HG03432 (cell line): ENCODE results near the gene PTPRN2.
"Not testable (repeated sequence)": the region's sequence is repeated elsewhere in the genome, so short reads cannot be mapped to it uniquely, and the experiment has no call there.

Experiments
- ATAC-seq: cut with Tn5 transposase; IDR thresholded peaks from one replicate; pipeline ENCODE4 v1.9.1; 2021; ENCODE audit warnings: mild to moderate bottlenecking, moderate library complexity; ENCODE audit not compliant: unreplicated experiment

Gene PTPRN2

DNA sequence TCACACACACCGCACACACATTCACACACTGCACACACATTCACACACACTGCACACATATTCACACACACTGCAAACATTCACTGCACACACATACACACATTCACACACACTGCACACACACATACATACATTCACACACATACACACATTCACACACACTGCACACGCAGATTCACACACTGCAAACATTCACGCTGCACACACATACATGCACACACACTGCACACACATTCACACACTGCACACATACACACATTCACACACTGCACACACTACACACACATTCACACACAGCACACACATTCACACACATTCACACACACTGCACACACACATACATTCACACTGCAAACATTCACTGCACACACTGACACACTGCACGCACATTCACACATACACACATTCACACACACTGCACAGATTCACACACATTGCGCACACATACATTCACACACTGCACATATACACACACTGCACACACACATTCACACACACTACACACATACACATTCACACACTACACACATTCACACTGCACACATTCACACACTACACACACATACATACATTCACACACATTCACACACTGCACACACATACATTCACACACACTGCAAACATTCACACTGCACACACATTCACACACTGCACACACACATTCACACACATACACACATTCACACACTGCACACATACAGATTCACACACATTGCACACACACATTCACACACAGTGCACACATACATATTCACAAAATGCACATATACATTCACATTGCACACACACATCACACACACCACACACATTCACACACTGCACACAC is 325.1 kb downstream of the PTPRN2 start:
- ATAC-seq, result no peak

- no peak for ATAC-seq
Measured at GRCh38 chr7:158261362-158262235, 326.0 kb downstream of the PTPRN2 start.

- ATAC-seq, result no peak
Measured at GRCh38 chr7:158260567-158261361, 326.9 kb downstream of the PTPRN2 start.

- ATAC-seq, result no peak
Measured at GRCh38 chr7:158259671-158260418, 327.8 kb downstream of the PTPRN2 start.

GRCh38 chr7:158259141-158259540 is 328.5 kb downstream of the PTPRN2 start:
- no peak for ATAC-seq

DNA sequence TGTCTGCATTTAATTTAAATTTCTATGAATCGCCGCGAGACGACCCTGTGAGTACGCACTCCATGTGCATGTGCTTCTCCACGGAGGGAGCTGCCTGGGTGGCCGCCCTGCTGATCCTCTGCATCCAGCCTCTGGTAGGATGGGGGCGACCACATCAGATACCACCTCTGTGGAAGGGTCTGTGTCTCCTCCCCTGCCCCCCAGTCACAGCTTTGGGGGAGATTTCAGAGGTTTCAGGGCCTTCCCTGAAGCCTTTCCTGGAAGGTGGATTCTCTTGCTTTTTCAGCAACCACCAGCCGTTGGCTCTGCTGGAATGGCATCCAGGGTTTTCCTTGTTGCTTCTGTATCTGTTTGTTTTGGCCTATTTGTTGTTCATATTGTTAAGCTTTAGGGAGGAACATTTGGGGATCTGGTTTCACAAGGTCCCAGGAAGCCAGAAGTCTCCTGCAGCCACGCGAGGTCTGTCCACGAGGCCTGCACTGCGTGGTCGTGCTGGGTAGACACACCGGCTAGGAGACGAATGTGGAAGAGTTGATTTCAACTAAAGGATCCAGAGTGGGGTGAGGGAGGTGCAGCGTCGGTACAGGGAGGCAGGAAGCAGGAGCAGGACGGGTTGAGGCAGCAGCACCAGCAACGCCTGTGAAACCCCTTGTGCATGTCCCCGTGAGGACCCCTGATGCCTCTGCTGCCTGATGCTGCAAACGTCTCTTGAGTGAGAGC is 329.1 kb downstream of the PTPRN2 start:
- ATAC-seq, result no peak

DNA sequence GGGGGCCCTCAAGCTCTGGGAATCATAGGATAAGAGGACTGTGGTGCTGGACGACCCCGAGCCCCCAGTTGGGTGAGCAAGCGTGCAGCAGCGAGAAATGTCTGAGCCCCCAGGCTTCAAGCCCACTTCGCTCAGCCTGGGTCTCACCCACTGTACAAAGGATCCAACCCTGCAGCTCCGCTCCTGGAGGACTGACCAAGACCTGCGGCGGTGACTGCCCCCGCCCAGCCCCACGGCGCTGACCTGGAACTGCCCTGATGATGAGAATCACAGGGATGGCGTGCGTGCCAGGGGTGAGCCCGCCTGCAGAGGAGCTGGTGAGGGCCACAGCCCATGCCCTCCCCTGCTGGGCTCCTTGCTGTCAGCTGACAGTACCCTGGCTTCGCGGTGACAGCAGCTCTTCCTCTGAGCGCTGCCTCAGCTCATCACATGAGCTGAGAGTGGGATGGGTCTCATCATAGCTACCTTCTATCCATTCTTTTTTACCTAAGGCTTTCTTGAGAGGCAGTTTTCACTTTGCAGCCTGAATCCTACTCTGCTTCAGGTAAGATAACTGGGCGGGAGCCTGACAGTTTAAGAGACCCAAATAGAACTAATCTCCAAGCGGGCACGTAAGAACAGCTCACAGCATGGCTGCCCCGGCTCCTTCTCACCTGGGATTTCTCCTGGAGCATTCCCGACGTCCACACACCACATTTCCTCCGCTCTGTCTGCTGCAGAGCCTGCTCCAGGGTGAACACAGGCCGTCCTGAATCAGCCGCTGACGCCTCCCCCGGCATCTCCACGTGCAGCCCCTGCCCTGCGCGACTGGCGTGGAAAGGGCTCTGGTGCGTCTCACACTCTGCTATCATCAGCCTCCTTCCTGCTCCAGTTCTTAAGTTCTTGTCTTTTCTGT is 329.9 kb downstream of the PTPRN2 start:
- no peak for ATAC-seq

- no peak for ATAC-seq
Measured at GRCh38 chr7:158257001-158257400, 330.6 kb downstream of the PTPRN2 start.

- ATAC-seq, result no peak
Measured at GRCh38 chr7:158256091-158256816, 331.4 kb downstream of the PTPRN2 start.

DNA sequence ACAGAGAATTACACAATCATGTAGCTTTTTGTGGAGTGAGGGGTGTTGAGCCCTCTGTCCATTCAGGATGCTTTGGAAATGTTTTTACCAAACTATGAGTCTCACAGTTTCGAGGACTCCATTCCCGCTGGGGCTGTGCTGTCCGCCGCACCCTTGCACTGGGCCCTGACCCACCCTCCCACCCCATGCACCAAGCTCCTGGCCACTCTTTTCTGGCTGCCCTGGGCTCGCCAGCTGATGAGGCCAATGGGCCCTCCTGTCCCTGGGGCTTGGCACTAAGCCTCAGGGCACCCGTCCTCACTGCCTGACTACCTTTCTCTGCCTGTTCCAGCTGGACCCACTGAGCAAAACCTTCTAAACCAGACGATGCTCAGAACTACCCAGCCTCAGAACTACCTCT is 332.1 kb downstream of the PTPRN2 start:
- ATAC-seq, result no peak

GRCh38 chr7:158255156-158255555 is 332.5 kb downstream of the PTPRN2 start:
- ATAC-seq, result no peak

- not testable (repeated sequence) for ATAC-seq
Measured at GRCh38 chr7:158253670-158254045, 334.0 kb downstream of the PTPRN2 start.

GRCh38 chr7:158252837-158253669 is 334.6 kb downstream of the PTPRN2 start:
- no peak for ATAC-seq

GRCh38 chr7:158252081-158252836 is 335.4 kb downstream of the PTPRN2 start:
- no peak for ATAC-seq

GRCh38 chr7:158251061-158251965 is 336.3 kb downstream of the PTPRN2 start:
- no peak for ATAC-seq

- ATAC-seq, result no peak
Measured at GRCh38 chr7:158249692-158250091, 337.9 kb downstream of the PTPRN2 start.
